ENCODE measurements around the gene LTBR.

DNA sequence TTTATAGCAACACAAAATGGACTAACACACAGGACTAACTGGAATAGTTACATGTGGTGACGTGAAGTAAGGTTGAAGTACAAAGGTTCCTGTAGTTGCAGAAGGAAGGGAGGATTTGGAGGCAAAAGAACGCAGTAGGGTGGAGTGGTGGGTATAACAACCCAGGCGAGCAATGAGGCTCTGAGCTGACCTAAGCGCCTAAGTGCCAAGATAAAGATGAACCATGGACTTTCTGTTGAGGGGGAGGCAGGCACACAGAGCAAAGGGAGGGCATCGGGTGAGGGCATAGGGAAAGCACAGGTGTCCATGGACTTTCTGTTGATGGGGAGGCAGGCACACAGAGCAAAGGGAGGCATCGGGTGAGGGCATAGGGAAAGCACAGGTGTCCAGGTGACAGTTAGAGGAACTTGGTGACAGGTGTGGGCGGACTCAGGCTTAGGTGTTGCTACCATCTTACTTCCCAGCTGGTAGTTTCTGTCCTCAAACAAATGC is 23.8 kb upstream of the LTBR start:
- TF ChIP-seq EZH2 (IDR thresholded peaks at IDR 0.05; ENCODE audit: borderline replicate concordance, control insufficient read depth, low read depth, low read length) (no peak), CHD2 (IDR thresholded peaks at IDR 0.05; ENCODE audit: borderline replicate concordance, low read depth, low read length) (no peak), IKZF1 (conservative IDR thresholded peaks at IDR 0.05) (no peak), SIN3A (IDR thresholded peaks at IDR 0.05; ENCODE audit: low read depth, low read length) (no peak), GABPA (IDR thresholded peaks at IDR 0.05; ENCODE audit: low read depth) (no peak)
- TF ChIP-seq, protein P1, sequence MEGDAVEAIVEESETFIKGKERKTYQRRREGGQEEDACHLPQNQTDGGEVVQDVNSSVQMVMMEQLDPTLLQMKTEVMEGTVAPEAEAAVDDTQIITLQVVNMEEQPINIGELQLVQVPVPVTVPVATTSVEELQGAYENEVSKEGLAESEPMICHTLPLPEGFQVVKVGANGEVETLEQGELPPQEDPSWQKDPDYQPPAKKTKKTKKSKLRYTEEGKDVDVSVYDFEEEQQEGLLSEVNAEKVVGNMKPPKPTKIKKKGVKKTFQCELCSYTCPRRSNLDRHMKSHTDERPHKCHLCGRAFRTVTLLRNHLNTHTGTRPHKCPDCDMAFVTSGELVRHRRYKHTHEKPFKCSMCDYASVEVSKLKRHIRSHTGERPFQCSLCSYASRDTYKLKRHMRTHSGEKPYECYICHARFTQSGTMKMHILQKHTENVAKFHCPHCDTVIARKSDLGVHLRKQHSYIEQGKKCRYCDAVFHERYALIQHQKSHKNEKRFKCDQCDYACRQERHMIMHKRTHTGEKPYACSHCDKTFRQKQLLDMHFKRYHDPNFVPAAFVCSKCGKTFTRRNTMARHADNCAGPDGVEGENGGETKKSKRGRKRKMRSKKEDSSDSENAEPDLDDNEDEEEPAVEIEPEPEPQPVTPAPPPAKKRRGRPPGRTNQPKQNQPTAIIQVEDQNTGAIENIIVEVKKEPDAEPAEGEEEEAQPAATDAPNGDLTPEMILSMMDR (IDR thresholded peaks at IDR 0.05 in 2 of 3, conservative IDR thresholded peaks at IDR 0.05 in 1 of 3; ENCODE audit: control insufficient read depth in 2 of 3, extremely low read depth in 1 of 3, insufficient read depth in 1 of 3, low read depth in 3 of 3, low read length in 3 of 3): no peak
- TF ChIP-seq, protein P2, sequence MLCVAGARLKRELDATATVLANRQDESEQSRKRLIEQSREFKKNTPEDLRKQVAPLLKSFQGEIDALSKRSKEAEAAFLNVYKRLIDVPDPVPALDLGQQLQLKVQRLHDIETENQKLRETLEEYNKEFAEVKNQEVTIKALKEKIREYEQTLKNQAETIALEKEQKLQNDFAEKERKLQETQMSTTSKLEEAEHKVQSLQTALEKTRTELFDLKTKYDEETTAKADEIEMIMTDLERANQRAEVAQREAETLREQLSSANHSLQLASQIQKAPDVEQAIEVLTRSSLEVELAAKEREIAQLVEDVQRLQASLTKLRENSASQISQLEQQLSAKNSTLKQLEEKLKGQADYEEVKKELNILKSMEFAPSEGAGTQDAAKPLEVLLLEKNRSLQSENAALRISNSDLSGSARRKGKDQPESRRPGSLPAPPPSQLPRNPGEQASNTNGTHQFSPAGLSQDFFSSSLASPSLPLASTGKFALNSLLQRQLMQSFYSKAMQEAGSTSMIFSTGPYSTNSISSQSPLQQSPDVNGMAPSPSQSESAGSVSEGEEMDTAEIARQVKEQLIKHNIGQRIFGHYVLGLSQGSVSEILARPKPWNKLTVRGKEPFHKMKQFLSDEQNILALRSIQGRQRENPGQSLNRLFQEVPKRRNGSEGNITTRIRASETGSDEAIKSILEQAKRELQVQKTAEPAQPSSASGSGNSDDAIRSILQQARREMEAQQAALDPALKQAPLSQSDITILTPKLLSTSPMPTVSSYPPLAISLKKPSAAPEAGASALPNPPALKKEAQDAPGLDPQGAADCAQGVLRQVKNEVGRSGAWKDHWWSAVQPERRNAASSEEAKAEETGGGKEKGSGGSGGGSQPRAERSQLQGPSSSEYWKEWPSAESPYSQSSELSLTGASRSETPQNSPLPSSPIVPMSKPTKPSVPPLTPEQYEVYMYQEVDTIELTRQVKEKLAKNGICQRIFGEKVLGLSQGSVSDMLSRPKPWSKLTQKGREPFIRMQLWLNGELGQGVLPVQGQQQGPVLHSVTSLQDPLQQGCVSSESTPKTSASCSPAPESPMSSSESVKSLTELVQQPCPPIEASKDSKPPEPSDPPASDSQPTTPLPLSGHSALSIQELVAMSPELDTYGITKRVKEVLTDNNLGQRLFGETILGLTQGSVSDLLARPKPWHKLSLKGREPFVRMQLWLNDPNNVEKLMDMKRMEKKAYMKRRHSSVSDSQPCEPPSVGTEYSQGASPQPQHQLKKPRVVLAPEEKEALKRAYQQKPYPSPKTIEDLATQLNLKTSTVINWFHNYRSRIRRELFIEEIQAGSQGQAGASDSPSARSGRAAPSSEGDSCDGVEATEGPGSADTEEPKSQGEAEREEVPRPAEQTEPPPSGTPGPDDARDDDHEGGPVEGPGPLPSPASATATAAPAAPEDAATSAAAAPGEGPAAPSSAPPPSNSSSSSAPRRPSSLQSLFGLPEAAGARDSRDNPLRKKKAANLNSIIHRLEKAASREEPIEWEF (IDR thresholded peaks at IDR 0.05; ENCODE audit: insufficient replicate concordance, low read depth, low read length): no peak

All from GM12878 (cell line).